GM18502 (cell line): ENCODE data around the gene CMTM5.
"Not testable (repeated sequence)": the region's sequence is repeated elsewhere in the genome, so short reads cannot be mapped to it uniquely, and the experiment has no call there.

Source experiments
- ATAC-seq: cut with Tn5 transposase; IDR thresholded peaks from one replicate; pipeline ENCODE4 v1.9.1; 2021; ENCODE audit warnings: mild to moderate bottlenecking; ENCODE audit not compliant: unreplicated experiment, poor library complexity

CMTM5 gene

DNA sequence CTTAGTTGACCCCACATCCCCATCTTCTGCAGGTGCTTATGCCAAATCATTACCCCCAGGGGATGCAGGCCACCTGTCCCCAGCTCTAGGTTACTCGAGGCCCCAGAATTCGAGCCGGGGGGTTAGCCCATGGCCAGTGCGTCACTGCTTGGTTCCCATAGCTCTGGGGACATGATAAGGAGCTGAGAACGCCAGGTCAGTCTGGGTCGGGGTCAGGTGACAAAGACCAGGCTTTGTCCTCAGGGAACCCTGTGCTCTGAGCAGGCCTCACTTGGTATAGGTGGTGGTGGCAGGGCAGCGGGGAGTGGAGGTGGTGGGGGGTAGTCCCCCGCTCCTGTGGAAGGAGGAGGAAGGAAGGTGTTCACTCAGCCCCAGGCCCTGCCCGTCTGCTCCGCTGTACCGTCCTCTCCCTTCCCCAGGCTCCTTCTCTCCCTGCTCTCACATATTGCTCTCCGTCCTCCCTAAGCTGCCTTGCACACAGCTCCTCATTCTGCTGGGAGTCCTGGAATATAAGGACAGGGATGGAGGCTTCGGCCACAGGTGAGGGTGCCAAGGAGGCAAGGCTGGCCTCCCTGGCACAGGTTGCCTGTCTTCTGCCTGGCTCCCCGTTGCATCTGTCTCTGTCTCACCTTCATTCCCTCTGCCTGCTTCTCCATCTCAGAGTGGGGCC, 33.3 kb downstream of the CMTM5 start:
- ATAC-seq, result no peak

DNA sequence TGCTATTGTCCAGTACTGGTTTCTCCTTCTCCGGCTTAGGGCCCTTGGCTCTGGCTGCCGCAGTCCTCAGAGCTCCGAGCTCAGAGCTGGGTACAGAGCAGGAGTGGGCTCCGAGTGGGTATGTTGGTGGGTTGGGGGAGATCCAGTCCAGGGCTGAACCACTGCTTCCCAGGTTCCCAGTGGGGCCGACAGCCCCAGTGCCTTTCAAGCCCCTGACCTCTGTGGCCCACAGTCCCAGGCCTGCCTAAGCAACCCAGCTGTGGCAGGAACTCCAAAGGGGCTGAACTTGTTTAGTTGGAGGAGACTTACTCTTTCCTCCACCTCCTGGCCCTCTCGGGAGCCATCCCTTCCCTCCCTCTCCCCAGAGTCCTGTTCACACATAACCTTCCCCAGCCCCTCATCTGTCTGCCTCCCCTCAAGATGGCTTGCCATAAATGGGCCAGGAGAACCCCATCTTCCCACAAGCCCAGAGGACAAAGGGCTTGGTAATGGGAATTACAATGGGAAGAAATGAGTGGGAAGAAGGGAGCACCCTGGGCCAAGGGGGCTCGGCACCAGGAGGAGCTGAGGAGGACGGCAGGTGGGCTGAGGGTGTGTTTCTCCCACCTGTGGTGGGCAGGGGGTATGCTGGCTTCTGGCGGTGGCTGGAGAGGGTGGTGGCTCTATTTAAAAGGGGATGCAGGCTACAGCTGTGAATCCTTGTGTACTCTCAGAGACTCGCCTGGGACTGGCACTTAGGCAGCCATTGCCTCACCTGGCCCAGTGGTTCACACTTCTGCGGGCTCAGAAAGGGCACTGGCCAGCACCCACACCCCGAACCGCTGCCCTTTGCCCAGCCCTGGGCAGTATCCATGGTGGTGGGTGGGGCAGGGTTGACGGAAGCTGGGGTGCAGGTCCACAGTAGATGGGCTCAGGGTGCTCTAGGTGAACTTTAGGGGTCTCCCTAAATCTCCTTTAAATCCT, 35.0 kb downstream of the CMTM5 start:
- no peak for ATAC-seq

DNA sequence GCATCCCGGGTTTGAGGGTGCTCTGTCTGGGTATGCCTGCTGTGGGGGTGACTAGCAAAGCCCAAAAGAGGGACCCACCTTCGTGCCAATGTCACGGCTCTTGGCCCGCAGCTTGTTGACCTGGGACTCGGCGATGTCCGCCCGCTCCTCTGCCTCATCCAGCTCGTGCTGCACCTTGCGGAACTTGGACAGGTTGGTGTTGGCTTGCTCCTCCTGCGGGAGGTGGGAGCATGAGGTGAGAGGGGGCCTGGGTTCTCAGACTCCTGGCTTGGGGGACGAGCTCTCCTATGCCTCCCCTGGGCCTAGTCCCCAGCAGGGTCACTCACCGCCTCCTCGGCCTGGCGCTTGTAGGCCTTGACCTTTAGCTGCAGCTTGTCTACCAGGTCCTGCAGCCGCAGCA, 36.8 kb downstream of the CMTM5 start:
- no peak for ATAC-seq

DNA sequence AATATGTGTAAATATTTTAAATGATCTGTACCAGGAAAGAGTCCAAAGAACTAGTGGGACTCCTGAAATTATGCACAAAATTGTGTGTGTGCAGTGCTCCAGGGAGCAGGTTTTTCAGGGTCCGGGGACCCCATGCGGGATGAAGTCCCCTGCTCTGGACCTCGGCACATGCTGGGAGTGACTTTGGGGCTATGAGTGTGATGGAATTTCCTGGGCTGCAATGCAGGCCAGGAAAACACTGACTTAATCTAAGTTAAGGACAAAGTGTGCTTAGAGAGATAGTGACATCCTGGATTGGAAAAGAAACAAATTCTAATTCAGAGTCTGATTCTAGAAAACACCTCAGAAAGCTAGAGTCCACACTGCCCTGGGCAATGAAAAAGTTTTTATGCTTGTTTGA, 37.4 kb downstream of the CMTM5 start:
- no peak for ATAC-seq

DNA sequence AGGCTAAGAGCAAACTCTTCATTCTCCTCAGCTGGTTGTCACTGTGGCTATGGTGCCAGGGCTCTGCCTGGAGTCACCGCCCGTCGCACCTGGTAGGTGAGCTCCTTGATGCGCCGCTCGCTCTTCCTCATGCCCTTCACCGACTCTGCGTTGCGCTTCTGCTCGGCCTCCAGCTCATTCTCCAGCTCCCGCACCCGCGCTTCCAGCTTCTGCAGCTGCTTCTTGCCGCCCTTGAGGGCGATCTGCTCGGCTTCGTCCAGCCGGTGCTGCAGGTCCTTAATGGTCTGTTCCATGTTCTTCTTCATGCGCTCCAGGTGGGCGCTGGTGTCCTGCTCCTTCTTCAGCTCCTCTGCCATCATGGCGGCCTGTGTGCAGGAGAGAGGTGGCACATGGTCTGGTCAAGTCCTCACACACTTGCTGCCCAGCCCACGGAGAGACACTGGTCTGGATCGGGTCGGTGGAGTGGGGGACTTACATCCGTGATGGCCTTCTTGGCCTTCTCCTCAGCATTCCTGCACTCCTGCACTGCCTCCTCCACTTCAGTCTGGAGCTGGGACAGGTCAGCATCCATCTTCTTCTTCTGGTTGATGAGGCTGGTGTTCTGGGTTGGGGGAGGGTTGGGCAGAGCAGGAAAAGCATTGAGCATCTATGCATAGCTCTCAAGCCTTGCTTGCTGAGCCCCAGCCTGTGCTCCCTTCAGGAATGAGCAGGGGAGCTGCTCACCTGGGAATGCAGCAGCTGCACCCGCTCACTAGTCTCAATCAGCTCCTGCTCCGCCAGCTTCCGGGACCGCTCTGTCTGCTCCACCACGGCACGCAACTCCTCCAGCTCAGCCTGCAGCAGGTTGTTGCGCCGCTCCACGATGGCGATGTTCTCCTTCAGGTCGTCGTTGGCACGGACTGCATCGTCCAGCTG, 38.3 kb downstream of the CMTM5 start:
- no peak for ATAC-seq

DNA sequence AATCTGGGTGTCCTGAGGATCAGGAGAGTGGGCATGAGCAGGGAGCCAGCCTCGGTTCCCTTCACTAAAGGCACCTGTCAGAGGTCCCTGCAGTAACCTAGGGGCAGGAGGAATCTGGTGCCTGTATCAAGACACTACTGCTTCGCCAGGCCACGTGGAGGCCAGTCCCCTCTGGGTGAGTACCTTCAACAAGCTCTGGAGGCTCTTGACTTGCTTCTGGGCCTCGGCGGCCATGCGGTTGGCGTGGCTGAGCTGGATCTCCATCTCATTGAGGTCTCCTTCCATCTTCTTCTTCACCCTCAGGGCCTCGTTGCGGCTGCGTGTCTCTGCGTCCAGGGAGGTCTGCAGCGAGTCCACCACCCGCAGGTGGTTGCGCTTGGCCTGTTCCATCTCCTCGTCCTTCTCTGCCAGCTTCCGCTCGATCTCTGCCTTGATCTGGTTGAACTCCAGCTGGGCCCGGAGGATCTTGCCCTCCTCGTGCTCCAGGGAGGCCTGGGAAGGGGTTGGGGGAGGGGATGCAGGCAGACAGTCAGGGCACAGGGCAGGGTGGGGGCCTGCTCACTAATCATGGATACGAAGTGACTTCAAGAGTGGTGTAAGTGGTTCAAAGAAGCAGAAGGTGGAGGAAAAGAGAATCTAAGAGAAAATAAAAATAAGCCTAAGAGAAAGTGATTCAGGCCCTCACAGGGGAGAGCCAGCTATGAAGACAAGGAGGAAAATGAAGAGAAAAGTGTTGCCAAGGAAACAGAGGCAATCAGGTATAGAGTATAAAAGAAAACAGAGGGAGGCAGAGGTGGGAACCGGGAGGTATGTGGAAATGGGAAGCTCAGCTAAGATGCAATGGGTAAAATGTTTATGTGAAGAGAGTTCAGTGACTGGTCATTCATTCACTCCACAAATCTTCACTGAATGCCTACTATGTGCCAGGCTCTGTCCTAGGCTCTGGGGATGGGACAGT, 39.3 kb downstream of the CMTM5 start:
- no peak for ATAC-seq

DNA sequence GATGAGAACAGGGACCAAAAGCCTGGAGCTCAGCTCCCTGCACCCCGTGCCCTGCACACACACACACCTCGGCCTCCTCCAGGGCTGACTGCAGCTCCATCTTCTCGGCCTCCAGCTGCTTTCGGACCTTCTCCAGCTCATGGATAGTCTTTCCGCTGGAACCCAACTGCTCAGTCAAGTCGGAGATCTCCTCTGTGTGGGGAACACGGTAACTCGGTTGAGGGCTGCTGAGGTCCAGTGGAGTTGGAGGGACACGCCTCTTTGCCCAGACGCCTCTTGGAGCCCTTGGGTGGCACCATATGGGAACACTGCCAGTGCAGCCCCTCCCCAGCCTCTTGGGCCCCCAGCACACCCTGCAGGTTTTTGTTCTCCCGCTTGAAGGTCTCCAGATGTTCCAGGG, 40.0 kb downstream of the CMTM5 start:
- ATAC-seq, result no peak

DNA sequence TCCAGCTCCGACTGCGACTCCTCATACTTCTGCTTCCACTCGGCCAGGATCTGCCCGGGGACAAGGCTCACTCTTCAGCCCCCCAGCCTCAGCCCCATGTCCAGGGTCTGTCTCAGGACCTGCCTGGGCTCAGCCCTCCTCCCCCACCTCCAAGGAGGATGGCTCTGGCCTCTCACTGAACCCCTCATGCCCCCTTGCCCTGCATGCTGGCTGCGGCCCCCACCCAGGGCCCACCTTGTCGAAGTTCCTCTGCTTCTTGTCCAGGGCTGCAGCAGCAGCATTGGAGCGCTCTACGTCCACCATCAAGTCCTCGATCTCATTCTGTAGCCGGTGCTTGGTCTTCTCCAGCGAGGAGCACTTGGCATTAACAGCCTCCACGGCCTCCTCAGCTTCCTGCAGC, 40.4 kb downstream of the CMTM5 start:
- not testable (repeated sequence) for ATAC-seq

DNA sequence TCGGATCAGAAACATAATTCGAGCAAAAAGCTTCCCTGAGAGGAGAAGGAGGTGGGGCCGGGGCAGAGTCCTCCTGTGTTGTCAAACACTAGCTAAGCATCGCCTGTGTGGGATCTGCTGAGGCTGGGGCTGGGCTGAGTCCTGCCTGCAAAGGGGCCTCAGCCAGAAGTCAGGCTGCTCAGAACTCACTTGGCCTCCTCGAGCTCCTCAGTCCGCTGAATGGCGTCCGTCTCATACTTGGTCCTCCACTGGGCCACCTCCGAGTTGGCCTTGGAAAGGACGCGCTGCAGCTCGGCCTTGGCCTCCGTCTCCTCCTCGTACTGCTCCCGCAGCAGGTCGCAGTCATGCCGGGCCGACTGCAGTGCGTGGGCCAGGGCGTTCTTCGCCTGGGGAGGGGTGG, 41.2 kb downstream of the CMTM5 start:
- no peak for ATAC-seq

DNA sequence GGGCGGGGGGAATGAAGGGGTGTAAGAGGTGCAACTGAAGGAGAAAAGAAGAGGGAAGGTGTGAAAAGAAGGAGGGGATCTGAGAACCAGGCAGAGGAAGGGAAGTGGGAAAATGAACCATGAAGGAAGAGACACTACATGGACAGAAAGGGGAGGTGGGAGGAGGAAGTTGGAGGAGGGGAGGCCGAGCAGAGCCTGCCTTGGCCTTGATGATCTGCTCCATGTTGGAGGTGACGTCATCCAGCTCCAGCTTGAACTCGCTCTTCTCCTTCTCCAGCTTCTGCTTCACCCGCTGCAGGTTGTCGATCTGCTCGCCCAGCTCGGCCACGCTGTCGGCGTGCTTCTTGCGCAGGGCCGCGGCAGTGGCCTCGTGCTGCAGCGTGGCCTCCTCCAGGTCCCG, 42.8 kb downstream of the CMTM5 start:
- ATAC-seq, result not testable (repeated sequence)

DNA sequence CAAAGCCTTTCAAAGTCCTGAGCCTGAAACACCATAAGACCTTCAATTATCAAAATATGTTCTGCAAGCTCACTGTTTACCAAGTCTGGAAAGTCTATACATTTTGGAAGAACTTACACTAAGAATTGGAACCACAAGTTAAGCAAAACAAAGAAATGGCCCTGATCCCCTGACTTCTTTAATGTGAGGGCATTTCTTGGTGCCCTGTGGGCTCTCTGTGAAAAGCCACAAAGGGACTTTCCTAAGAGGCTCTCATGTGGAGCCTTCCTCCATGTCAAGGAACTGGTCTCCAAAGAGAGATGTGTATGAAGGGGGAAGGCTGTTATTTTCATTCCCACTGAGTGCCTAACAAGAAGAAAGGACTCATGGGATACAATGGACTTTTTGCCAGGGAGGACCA, 44.7 kb downstream of the CMTM5 start:
- ATAC-seq, result no peak

DNA sequence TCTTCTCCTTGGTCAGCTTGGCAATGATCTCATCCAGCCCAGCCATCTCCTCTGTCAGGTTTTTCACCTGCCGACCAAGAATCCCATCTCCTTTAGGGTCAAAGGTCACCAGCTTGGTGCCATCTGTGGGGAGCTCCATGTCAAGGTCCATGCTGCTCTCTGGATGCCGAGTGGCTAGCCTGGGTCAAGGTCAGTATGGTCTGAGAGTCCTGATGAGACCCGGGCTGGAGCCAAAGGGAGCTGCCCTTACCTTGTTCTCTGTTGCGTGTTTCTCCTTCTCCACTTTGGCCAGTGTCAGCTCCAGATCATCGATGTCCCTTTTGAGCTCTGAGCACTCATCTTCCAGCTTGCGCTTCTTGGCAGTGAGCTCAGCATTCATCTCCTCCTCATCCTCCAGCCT, 46.8 kb downstream of the CMTM5 start:
- no peak for ATAC-seq

DNA sequence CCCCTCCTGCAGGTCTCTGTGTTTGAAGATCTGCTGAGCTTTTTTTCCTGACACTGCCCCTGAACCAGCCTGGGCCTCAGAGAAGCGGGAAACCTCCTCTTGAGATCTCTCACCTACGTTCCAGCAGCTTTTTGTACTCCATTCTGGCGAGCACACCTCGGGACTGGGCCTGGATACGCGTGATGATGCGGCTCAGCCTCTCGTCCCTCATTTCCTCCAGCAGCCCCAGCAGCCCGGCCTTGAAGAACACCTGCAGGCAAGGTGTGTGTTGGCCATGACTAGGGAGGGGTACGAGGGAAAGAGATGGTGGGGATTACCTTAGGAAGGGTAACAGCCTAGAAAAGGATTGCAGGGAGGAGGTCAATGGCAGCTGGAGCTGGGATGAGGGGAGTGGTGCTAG, 48.3 kb downstream of the CMTM5 start:
- ATAC-seq, result no peak

DNA sequence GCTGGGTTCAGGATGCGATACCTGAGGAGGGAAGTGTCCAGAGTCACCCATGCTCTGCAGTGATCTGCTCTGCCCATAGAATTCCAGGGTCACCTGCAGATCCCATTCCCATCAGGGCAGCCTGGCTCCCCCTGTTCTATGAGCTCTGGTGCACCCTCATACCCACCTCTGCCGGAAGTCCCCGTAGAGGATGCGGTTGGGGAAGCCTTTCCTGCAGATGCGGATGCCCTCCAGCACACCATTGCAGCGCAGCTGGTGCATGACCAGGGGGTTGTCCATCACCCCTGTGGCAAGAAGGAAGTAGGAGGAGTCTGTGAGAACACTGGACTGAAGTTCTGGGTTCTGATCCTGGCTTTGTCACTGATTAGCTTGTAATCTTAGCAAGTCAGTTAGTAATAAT, 49.0 kb downstream of the CMTM5 start:
- ATAC-seq, result not testable (repeated sequence)

DNA sequence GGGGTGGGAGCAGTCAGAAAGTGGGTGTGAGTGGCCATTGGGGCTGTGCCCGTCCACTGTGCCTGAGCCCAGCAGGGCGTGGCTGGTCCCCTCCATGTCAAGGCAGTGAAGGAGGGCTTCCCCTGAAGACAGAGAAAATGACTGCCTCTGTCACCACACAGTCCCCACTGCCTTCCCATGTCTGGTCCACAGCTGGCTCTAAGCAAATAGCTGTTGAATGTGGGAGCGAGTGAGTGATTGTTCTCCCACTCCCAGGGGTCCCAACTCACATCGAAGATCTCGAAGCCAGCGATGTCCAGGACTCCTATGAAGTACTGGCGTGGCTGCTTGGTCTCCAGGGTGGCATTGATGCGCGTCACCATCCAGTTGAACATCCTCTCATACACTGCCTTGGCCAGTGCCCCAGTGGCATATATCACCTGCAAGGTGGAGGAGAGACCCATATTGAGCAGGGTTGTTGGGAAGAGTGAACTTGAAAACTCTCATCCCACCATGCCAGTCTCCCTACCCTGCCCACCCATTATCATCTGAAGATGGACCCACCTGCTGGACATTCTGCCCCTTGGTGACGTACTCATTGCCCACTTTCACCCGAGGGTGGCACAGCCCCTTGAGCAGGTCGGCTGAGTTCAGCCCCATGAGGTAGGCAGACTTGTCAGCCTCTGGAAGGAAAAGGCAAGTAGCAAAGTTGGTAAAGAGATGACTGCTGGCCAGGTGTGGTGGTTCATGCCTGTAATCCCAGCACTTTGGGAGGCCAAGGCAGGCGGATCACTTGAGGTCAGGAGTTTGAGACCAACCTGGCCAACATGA, 52.0 kb downstream of the CMTM5 start:
- no peak for ATAC-seq
